Measurements from ENCODE around the gene BHLHA9. TPM values are rescaled to one million over a fixed set of nuclear protein-coding genes. Genes with fewer than 3 reads are reported as not detected.

The BHLHA9 gene
- total RNA-seq (2011; cell fraction: chromatin; rRNA removed; ENCODE audit: low replicate concordance), result not detected in 2 replicates
- not detected in 2 replicates for total RNA-seq (2011; cell fraction: nucleolus; rRNA removed)
- not detected in 2 replicates for total RNA-seq (2011; cell fraction: nucleoplasm; rRNA removed)
- total RNA-seq (2014; rRNA removed) (not detected in 2 replicates), total RNA-seq (2014; rRNA removed; fragmentation: Illumina TruSeq; extraction: Trizol) (not detected in 2 replicates), total RNA-seq (2015; rRNA removed; fragmentation: Illumina TruSeq; extraction: Trizol) (not detected in 2 replicates), total RNA-seq (2021) (not detected in 2 replicates), polyA plus RNA-seq (2011; rRNA removed) (not detected in 2 replicates), polyA plus RNA-seq (2014; fragmentation: Illumina TruSeq; extraction: Trizol) (not detected in 2 replicates), polyA plus RNA-seq (2014; fragmentation: Nextera tagmentation; extraction: Ambion mirVana) (not detected), polyA plus RNA-seq (2014; rRNA removed) (not detected in 2 replicates), polyA minus RNA-seq (2011; rRNA and poly(A)+ RNA removed) (not detected in 2 replicates), Bru-seq, nascent RNA (percentile 25 among the genes with signal in this experiment), BruChase-seq, experiment 1, labeled RNA remaining after a 2-hour chase (not detected), BruChase-seq, experiment 2, labeled RNA remaining after a 6-hour chase (not detected)
- not detected in 2 replicates for polyA plus RNA-seq (2011; cell fraction: cytosol; rRNA removed)
- polyA plus RNA-seq (2011; cell fraction: nucleus; rRNA removed), result not detected in 2 replicates
- not detected in 2 replicates for polyA plus RNA-seq (2012)
- polyA minus RNA-seq (2011; cell fraction: cytosol; rRNA and poly(A)+ RNA removed), result not detected in 2 replicates
- polyA minus RNA-seq (2011; cell fraction: nucleus; rRNA and poly(A)+ RNA removed), result not detected in 2 replicates
- long read RNA-seq, experiment 1, result 0 reads
- long read RNA-seq, experiment 2, result 0 reads
- long read RNA-seq, experiment 3, result 0 reads

GRCh38 chr17:1270210-1271029, at the start of gene BHLHA9:
Gene BHLHA9, plus strand, starts transcription at chr17:1270444. Its CDS starts 120 bp downstream, at chr17:1270564.
- H3K9ac ChIP-seq (ENCODE audit: insufficient read depth in 1 of 2, low read depth in 2 of 2, low read length in 2 of 2), result no peak within 1 kb of the TSS; a peak in 1 of 4 replicates
- DNase-seq (ENCODE audit: extremely low read depth in 1 of 4, low spot score in 3 of 4) (no peak), ATAC-seq (no peak), FAIRE-seq (no peak)
- H3K79me2 ChIP-seq (ENCODE audit: control insufficient read depth, insufficient read depth, low read length), result no peaks in the 10 kb centered on the region
- TF ChIP-seq TCF7L2 (IDR thresholded peaks at IDR 0.05; ENCODE audit: low read depth, low read length), result no peak
- no peak for TF ChIP-seq L3MBTL2 (IDR thresholded peaks at IDR 0.05)
- no peak for TF ChIP-seq MBD2 (IDR thresholded peaks at IDR 0.05; ENCODE audit: borderline replicate concordance, low read depth)
- TF ChIP-seq POLR2H (tag; IDR thresholded peaks at IDR 0.05; ENCODE audit: low read depth), result no peak
- no peak for TF ChIP-seq RFX7 (CRISPR knock-in tag; IDR thresholded peaks at IDR 0.05)
- TF ChIP-seq HMGN3 (IDR thresholded peaks at IDR 0.05; ENCODE audit: borderline replicate concordance, extremely low read depth, insufficient read length, low read depth, low read length), result no peak
- TF ChIP-seq KLF16 (IDR thresholded peaks at IDR 0.05), result no peak
- no peak for TF ChIP-seq HDAC8 (tag; IDR thresholded peaks at IDR 0.05)
- TF ChIP-seq SMARCA5 (IDR thresholded peaks at IDR 0.05), result no peak
- TF ChIP-seq ARHGAP35 (IDR thresholded peaks at IDR 0.05; ENCODE audit: partially characterized antibody), result no peak
- no peak for TF ChIP-seq THAP7 (CRISPR knock-in tag; IDR thresholded peaks at IDR 0.05)
- no peak for TF ChIP-seq LARP7 (IDR thresholded peaks at IDR 0.05)
- TF ChIP-seq CREB3 (tag; conservative IDR thresholded peaks at IDR 0.05; ENCODE audit: low read depth), result no peak
- TF ChIP-seq YBX1 (IDR thresholded peaks at IDR 0.05), result no peak
- TF ChIP-seq MCM5 (IDR thresholded peaks at IDR 0.05; ENCODE audit: low read depth), result no peak
- TF ChIP-seq USF2 (CRISPR knock-in tag; IDR thresholded peaks at IDR 0.05), result no peak
- TF ChIP-seq TARDBP (IDR thresholded peaks at IDR 0.05), result no peak
- no peak for TF ChIP-seq SMARCE1 (IDR thresholded peaks at IDR 0.05)
- TF ChIP-seq STAT5A (IDR thresholded peaks at IDR 0.05; ENCODE audit: borderline replicate concordance, low read length), result no peak
- no peak within 1 kb of the TSS for H3K27ac ChIP-seq (ENCODE audit: extremely low read depth, low read depth, low read length)
- no peaks in the 10 kb centered on the region for H3K9me3 ChIP-seq (replicated peaks; ENCODE audit: control insufficient read depth, insufficient read depth, low read depth, low read length)
- no peaks in the 10 kb centered on the region for H3K9me1 ChIP-seq (ENCODE audit: control insufficient read depth, insufficient read depth, low read length)
- no peak within 1 kb of the TSS for H3K4me2 ChIP-seq (ENCODE audit: insufficient read depth, low read length)
- H3K4me3 ChIP-seq, result no peak within 1 kb of the TSS
- in situ Hi-C loops (cut with MboI), result loop anchor here (10.0 kb wide), 1 partner anchor 244 kb away; the partner anchor contains the start of gene INPP5K
- WGBS (ENCODE audit: insufficient coverage, low coverage, missing lambda C conversion rate), result 97% methylated on average over 13 of the region's 93 CpGs
- BruUV-seq (replicated peaks), result no TSS peak
- ChIA-PET CTCF (ENCODE audit: low intra/inter-chr PET ratio) (no interaction called here), POLR2A (no interaction called here)
- no peaks in the 10 kb centered on the region for H4K20me1 ChIP-seq (replicated peaks; ENCODE audit: control insufficient read depth, insufficient read depth, low read length)
- H3K27me3 ChIP-seq (ENCODE audit: control insufficient read depth in 2 of 2, insufficient read depth in 2 of 2, low read length in 2 of 2), result peaks cover 0 to 4% of the 10 kb centered on the region in 2 experiments; a peak in 2 of 5 replicates
- intact Hi-C loops (cut with micrococcal nuclease), result loop anchor here (10.0 kb wide), 1 partner anchor 244 kb away; the partner anchor contains the start of gene INPP5K
- no peak within 1 kb of the TSS for H2AFZ ChIP-seq (ENCODE audit: low read depth, low read length)
- H3K4me1 ChIP-seq (replicated peaks in 1 of 2; ENCODE audit: control insufficient read depth in 2 of 2, insufficient read depth in 2 of 2, low read length in 2 of 2), result peaks cover 2 to 27% of the 10 kb centered on the region in 2 experiments; a peak in 4 of 5 replicates
- no peaks in the 10 kb centered on the region for H3K36me3 ChIP-seq (ENCODE audit: control insufficient read depth, insufficient read depth, low read length)

Measured in K562 (cell line).